Adrenal gland (tissue), 12 donors: ENCODE results near the gene KIF19. TPM values are rescaled to one million over a fixed set of nuclear protein-coding genes. Genes with fewer than 3 reads are reported as not detected.

Experiments
- DNase-seq, 7 donors: peaks; one replicate each; pipeline ENCODE4 v3.0.0-alpha.2; 2019 to 2020
- H3K27ac ChIP-seq, 5 donors: fragments of 200-600 bp; sonication (generic) in 4 of 5; 1 replicate in 3 of 5; 2 replicates in 2 of 5; pipeline versions ENCODE4 v1.5.1 to v1.8.0; 2016 to 2020; ENCODE audit warnings: mild to moderate bottlenecking in 1 of 5
- H3K27me3 ChIP-seq: fragments of 200-600 bp; 2 replicates; pipeline ENCODE4 v1.8.0; 2021
- H3K36me3 ChIP-seq, 2 donors: fragments of 200-600 bp; replicated peaks in 1 of 2; 1 replicate in 1 of 2; 2 replicates in 1 of 2; pipeline versions ENCODE4 v1.5.1 to v1.8.0; 2018 to 2022
- H3K4me1 ChIP-seq, 2 donors: fragments of 200-600 bp; replicated peaks in 1 of 2; 1 replicate in 1 of 2; 2 replicates in 1 of 2; pipeline versions ENCODE4 v1.5.1 to v1.8.0; 2018 to 2021
- H3K4me3 ChIP-seq, 4 donors: fragments of 200-600 bp; sonication (generic) in 3 of 4; one replicate each; pipeline ENCODE4 v1.5.1; 2016 to 2018
- H3K9me3 ChIP-seq, 3 donors: fragments of 200-600 bp; sonication (generic) in 1 of 3; replicated peaks in 1 of 3; 1 replicate in 2 of 3; 2 replicates in 1 of 3; pipeline versions ENCODE4 v1.5.1 to v1.8.0; 2016 to 2021
- POLR2A ChIP-seq, 2 donors: fragments of 450-650 bp; IDR thresholded peaks; one replicate each; pipeline ENCODE4 v1.6.1; 2017; ENCODE audit warnings: antibody characterized with exemption in 2 of 2, mild to moderate bottlenecking in 2 of 2, moderate library complexity in 1 of 2
- WGBS, 4 donors: extraction: QIAGEN DNeasy Blood & Tissue Kit in 2 of 4; methylation state at CpG; one replicate each; pipeline versions ENCODE4 v1.1.5 to v1.1.7; 2013 to 2017; 5-methylcytosine and 5-hydroxymethylcytosine counted together
- intact Hi-C, 2 donors: fragments of 100-400 bp; cut with DNase I; formaldehyde crosslinking; loops; one replicate each; pipeline versions ENCODE4 v1.14.1 to v1.15.0; 2022 to 2023
- polyA plus RNA-seq, 3 donors: library from polyadenylated mRNA; stranded (reverse); fragments of 200-250 nt in 2 of 3; fragments of 350-450 nt in 1 of 3; fragmentation: Illumina TruSeq in 1 of 3; extraction: RNeasy Lipid Tissue Mini Kit (QIAGEN cat#74804) in 1 of 3; gene quantifications; one replicate each; pipeline ENCODE4 v1.2.3, GENCODE V29; 2013 to 2014
- total RNA-seq, 9 donors: library from RNA; depleted of rRNA in 4 of 9; stranded (reverse); fragments of >200 nt in 4 of 9; fragments of 120-200 nt in 1 of 9; fragmentation: NEBNext Ultra II Directional in 1 of 9; extraction: Animal tissue kit (Norgen Biotek cat#: 25700) in 1 of 9; gene quantifications; one replicate each; pipeline versions ENCODE4 v1.1.0 to v1.2.4, GENCODE V29; 2013 to 2023
- TF ChIP-seq, protein P1 (sequence below), 6 experiments: fragments of 450-650 bp in 4 of 6; fragments of 200-600 bp in 2 of 6; sonication (generic) in 1 of 6; IDR thresholded peaks; 1 replicate in 5 of 6; 2 replicates in 1 of 6; pipeline versions ENCODE4 v1.5.1 to v1.8.0; 2016 to 2021; ENCODE audit warnings: antibody characterized with exemption in 6 of 6, mild to moderate bottlenecking in 2 of 6, moderate library complexity in 1 of 6
- donor health status: healthy with polysubstance abuse.
- donor health status: Bipolar disorder and iron deficiency.
- donor health status: DM: yes; HTN: yes; CAD: no.
- donor health status: DM: no; HTN: no; CAD: no.
- donor health status: DM: no; HTN: no; CAD: no.
- donor health status: DM: yes; HTN: yes; CAD: no.

Gene KIF19
- total and polyA plus RNA-seq, 12 donors = 0.06 to 1.7 (median 0.30) TPM; not detected in 2

DNA sequence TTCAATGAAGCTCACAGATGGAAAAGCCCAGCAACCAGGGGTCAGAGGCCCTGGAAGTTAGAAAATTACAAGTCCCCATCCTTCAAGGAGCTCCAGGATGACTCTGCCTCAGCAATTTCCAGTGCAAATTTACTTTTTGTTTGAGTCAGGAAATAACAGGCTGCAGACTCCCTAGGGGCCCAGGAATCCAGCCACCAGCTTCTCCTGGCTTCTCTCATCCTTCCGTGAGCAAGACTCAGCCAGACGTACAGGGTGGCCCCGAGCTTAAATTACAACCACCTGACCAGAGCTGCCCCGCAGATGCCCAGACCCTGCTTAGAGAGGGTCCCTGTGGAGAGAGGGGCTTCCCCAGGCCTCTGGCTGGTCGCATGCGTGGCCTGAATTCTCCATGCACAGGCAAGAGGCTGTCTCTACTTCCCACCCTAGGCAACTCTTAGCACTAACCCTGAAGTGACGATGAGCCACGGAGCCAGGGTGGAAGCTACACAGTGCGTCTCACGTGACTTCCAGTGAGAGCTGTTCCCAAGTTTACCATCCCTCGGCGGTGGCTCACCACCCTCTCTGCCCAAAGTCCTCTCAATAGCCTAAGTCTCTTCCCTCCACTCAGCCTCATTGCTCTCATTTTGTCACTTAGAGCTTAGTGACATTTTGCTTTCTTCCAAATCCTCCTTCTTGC is 68.4 kb downstream of the KIF19 start:
- Histone ChIP-seq H3K36me3 (no peaks in the 10 kb centered on the region), H3K27me3 (no peaks in the 10 kb centered on the region), H3K4me1 (no peaks in the 10 kb centered on the region), H3K27ac (peak overlapping the region in 3 of 5 donors; percentile 26 to 45 (median 39)), H3K4me3 (no peak overlapping the region), H3K9me3 (no peaks in the 10 kb centered on the region)
- WGBS, 4 donors = 85 to 92% (median 90%) methylated on average over 6 to 12 of the region's 12 CpGs
- no peak for TF ChIP-seq POLR2A (IDR thresholded peaks at IDR 0.05)
- TF ChIP-seq, protein P1, sequence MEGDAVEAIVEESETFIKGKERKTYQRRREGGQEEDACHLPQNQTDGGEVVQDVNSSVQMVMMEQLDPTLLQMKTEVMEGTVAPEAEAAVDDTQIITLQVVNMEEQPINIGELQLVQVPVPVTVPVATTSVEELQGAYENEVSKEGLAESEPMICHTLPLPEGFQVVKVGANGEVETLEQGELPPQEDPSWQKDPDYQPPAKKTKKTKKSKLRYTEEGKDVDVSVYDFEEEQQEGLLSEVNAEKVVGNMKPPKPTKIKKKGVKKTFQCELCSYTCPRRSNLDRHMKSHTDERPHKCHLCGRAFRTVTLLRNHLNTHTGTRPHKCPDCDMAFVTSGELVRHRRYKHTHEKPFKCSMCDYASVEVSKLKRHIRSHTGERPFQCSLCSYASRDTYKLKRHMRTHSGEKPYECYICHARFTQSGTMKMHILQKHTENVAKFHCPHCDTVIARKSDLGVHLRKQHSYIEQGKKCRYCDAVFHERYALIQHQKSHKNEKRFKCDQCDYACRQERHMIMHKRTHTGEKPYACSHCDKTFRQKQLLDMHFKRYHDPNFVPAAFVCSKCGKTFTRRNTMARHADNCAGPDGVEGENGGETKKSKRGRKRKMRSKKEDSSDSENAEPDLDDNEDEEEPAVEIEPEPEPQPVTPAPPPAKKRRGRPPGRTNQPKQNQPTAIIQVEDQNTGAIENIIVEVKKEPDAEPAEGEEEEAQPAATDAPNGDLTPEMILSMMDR (IDR thresholded peaks at IDR 0.05) = no peak
- intact Hi-C loops = no loop called here
- DNase-seq = no peak

DNA sequence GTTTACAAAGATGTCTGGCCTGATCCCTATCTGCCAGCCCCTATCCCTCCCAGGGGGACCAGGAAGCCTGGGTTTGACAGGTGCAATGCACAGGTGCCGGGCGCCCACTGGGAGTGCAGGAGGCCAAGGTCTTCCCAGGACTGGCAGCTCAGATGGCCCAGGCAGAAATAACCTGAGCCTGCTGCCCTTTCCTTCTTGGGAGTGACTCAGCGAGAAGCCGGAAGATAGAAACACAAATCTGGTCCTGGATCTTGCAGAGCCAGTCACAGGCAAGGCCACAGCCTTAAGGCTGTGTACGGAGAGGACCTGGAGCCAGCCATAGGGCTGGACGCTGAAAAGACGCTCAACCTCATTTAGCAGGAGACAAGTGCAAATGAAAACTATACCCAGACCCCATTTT is 69.0 kb downstream of the KIF19 start:
- TF ChIP-seq, protein P1 (IDR thresholded peaks at IDR 0.05) = no peak
- TF ChIP-seq POLR2A (IDR thresholded peaks at IDR 0.05) = peak in 1 of 2 donors; percentile 37
- intact Hi-C loops = no loop called here
- Histone ChIP-seq H3K27ac (peak overlapping the region in 3 of 5 donors; percentile 26 to 45 (median 39)), H3K27me3 (no peaks in the 10 kb centered on the region), H3K4me3 (no peak overlapping the region), H3K36me3 (no peaks in the 10 kb centered on the region), H3K9me3 (no peaks in the 10 kb centered on the region), H3K4me1 (no peaks in the 10 kb centered on the region)
- 17 to 57% (median 38%) methylated on average over 1 to 7 of the region's 7 CpGs for WGBS, 4 donors
- peak; percentile 30 to 79 (median 70) for DNase-seq

DNA sequence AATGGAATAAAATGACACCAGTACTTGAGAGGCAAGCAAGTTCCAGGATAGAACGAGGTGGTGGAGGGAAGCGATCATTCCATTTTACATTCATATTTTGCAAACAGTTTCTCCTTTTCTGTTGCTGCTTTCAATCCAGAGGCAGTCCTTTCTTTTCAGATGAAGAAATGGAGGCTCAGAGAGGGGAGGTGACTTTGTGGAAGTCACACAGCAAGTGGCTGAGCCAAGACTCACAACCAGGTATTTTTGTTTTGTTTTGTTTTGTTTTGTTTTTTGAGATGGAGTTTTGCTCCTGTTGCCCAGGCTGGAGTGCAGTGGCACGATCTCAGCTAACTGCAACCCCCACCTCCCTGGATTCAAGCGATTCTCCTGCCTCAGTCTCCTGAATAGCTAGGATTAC is 70.5 kb downstream of the KIF19 start:
- Histone ChIP-seq H3K27ac (no peak overlapping the region), H3K36me3 (no peaks in the 10 kb centered on the region), H3K27me3 (no peaks in the 10 kb centered on the region), H3K4me3 (no peak overlapping the region), H3K9me3 (no peaks in the 10 kb centered on the region), H3K4me1 (no peaks in the 10 kb centered on the region)
- DNase-seq = no peak
- intact Hi-C loops = no loop called here
- TF ChIP-seq POLR2A (IDR thresholded peaks at IDR 0.05) = no peak
- TF ChIP-seq, protein P1 (IDR thresholded peaks at IDR 0.05) = no peak
- 90 to 94% (median 91%) methylated on average over 4 of the region's 4 CpGs for WGBS, 4 donors

DNA sequence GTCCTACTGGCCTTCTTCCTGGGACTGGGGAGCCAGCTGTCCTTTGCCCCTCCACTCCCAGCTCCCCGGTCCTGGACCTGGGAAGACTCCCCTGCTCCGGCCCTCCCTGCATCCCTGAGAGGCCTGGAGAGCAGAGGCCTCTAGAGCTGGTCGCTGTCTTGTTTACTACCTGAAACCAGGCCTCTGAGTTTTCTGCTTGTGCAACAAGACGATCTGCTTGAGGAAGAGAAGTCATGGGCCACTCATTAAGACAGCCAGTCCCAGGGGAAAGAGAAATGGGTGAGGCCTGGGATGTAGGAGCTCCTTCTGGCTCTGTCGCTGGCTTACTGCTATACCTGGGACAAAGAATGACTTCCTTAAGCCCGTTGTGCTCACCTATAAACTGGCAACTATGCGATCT is 76.0 kb downstream of the KIF19 start:
- intact Hi-C loops = no loop called here
- Histone ChIP-seq H3K27me3 (no peaks in the 10 kb centered on the region), H3K36me3 (no peaks in the 10 kb centered on the region), H3K4me3 (no peak overlapping the region), H3K27ac (no peak overlapping the region), H3K9me3 (no peaks in the 10 kb centered on the region), H3K4me1 (no peaks in the 10 kb centered on the region)
- TF ChIP-seq, protein P1 (IDR thresholded peaks at IDR 0.05) = no peak
- 85 to 97% (median 91%) methylated on average over 6 to 7 of the region's 7 CpGs for WGBS, 4 donors
- no peak for DNase-seq
